K562 (cell line): Measurements from ENCODE around the gene PNPLA8. TPM values are rescaled to one million over a fixed set of nuclear protein-coding genes. Genes with fewer than 3 reads are reported as not detected.

Experiments
- ATAC-seq: fragments of 200-7000 bp; cut with Tn5 transposase; 3 replicates; pipeline ENCODE4 v1.9.1; 2020; ENCODE audit warnings: moderate library complexity
- BruUV-seq: library from RNA; stranded (reverse); fragments of 400-500 nt; replicated peaks from 2 replicates; lab custom pipeline; 2021; lab: Mats Ljungman, UMichigan
- CTCF ChIA-PET: fragments of 300-600 bp; formaldehyde crosslinking; extraction: SDS; loops from one replicate; lab custom pipeline; 2021; ENCODE audit warnings: low intra/inter-chr PET ratio; lab: Yijun Ruan, JAX
- POLR2A ChIA-PET: fragments of 300-600, 350-650 bp; sonication (Branson Sonifier 250); formaldehyde crosslinking; extraction: SDS; loops from one replicate; lab custom pipeline; 2021; ENCODE audit warnings: antibody characterized with exemption, inconsistent platforms; lab: Yijun Ruan, JAX
- DNase-seq, 4 experiments: peaks; one replicate each; pipeline versions ENCODE4 v3.0.0 to v3.0.0-alpha.2; 2011 to 2018; ENCODE audit warnings: low spot score in 3 of 4, mixed read lengths in 3 of 4; ENCODE audit errors: extremely low read depth in 1 of 4
- FAIRE-seq: peaks from 2 replicates; lab custom pipeline; 2011; peaks lifted over from hg19 to GRCh38; lab: Jason Lieb, UNC
- H2AFZ ChIP-seq: 2 replicates; pipeline ENCODE4 v1.6.0; 2011; ENCODE audit warnings: low read depth, low read length, control low read depth, inconsistent platforms
- H3K27ac ChIP-seq: fragments of 200-600 bp; 3 replicates; pipeline ENCODE4 v1.8.0; 2011; ENCODE audit warnings: low read depth, mild to moderate bottlenecking, control low read depth, inconsistent platforms, low read length, moderate library complexity, mixed read lengths; ENCODE audit errors: extremely low read depth
- H3K27me3 ChIP-seq, 2 experiments: fragments of 300-600 bp in 1 of 2; 2 replicates in 1 of 2; 3 replicates in 1 of 2; pipeline versions ENCODE4 v1.6.0 to v1.8.0; 2011; ENCODE audit warnings: inconsistent platforms in 2 of 2, low read length in 2 of 2, mild to moderate bottlenecking in 1 of 2, mixed read lengths in 1 of 2, moderate library complexity in 1 of 2; ENCODE audit not compliant: control insufficient read depth in 2 of 2, insufficient read depth in 2 of 2
- H3K36me3 ChIP-seq: fragments of 300-600 bp; 3 replicates; pipeline ENCODE4 v1.8.0; 2011; ENCODE audit warnings: mild to moderate bottlenecking, low read length, inconsistent platforms; ENCODE audit not compliant: control insufficient read depth, insufficient read depth
- H3K4me1 ChIP-seq, 2 experiments: fragments of 200-600 bp in 1 of 2; replicated peaks in 1 of 2; 2 replicates in 1 of 2; 3 replicates in 1 of 2; pipeline versions ENCODE4 v1.5.1 to v1.8.0; 2011; ENCODE audit warnings: inconsistent platforms in 2 of 2, low read length in 2 of 2, mild to moderate bottlenecking in 1 of 2, mixed read lengths in 1 of 2, moderate library complexity in 1 of 2; ENCODE audit not compliant: control insufficient read depth in 2 of 2, insufficient read depth in 2 of 2
- H3K4me2 ChIP-seq: 2 replicates; pipeline ENCODE4 v1.6.1; 2011; ENCODE audit warnings: low read length, control low read depth, inconsistent platforms, mixed read lengths; ENCODE audit not compliant: insufficient read depth
- H3K4me3 ChIP-seq: fragments of 200-600 bp; sonication (generic), shearing (Covaris generic); 2 replicates; pipeline ENCODE4 v1.5.1; 2016; ENCODE audit warnings: control low read depth, inconsistent platforms
- H3K79me2 ChIP-seq: fragments of 200-600 bp; 3 replicates; pipeline ENCODE4 v1.8.0; 2011; ENCODE audit warnings: low read length, inconsistent platforms; ENCODE audit not compliant: control insufficient read depth, insufficient read depth
- H3K9ac ChIP-seq, 2 experiments: 2 replicates each; pipeline versions ENCODE4 v1.6.0 to v1.6.1; 2011; ENCODE audit warnings: low read depth in 2 of 2, low read length in 2 of 2, control low read depth in 1 of 2, inconsistent platforms in 1 of 2, mild to moderate bottlenecking in 1 of 2, mixed read lengths in 1 of 2; ENCODE audit not compliant: insufficient read depth in 1 of 2
- H3K9me1 ChIP-seq: one replicate; pipeline ENCODE4 v1.6.0; 2011; ENCODE audit warnings: inconsistent platforms, mild to moderate bottlenecking, low read length, moderate library complexity; ENCODE audit not compliant: control insufficient read depth, insufficient read depth
- H3K9me3 ChIP-seq: replicated peaks from 2 replicates; pipeline ENCODE4 v1.5.1; 2011; ENCODE audit warnings: low read depth, low read length, inconsistent platforms; ENCODE audit not compliant: control insufficient read depth, insufficient read depth
- H4K20me1 ChIP-seq: replicated peaks from 2 replicates; pipeline ENCODE4 v1.6.1; 2011; ENCODE audit warnings: low read length, inconsistent platforms, mixed read lengths; ENCODE audit not compliant: control insufficient read depth, insufficient read depth
- BDP1 ChIP-seq: IDR thresholded peaks from 3 replicates; pipeline ENCODE4 v1.6.1; 2011; ENCODE audit not compliant: insufficient read length, insufficient read depth
- BRF2 ChIP-seq: IDR thresholded peaks from 3 replicates; pipeline ENCODE4 v1.6.1; 2011; ENCODE audit warnings: borderline replicate concordance, mild to moderate bottlenecking; ENCODE audit not compliant: insufficient read length, insufficient read depth
- CREM ChIP-seq: IDR thresholded peaks from 2 replicates; pipeline ENCODE4 v1.6.1; 2014; ENCODE audit warnings: antibody characterized with exemption, low read depth
- NR0B1 ChIP-seq: fragments of 450-650 bp; IDR thresholded peaks from one replicate; pipeline ENCODE4 v1.6.1; 2018; ENCODE audit warnings: mild to moderate bottlenecking, moderate library complexity; ENCODE audit not compliant: partially characterized antibody
- RBM34 ChIP-seq: fragments of 200-400 bp; formaldehyde crosslinking; IDR thresholded peaks from 2 replicates; pipeline ENCODE4 v1.6.1; 2018; ENCODE audit warnings: low read length, borderline replicate concordance; ENCODE audit not compliant: insufficient read depth
- TCF3 ChIP-seq: sonication (generic); formaldehyde crosslinking; IDR thresholded peaks from 2 replicates; pipeline ENCODE4 v1.4.0; 2020; ENCODE audit warnings: mild to moderate bottlenecking, missing genetic modification reagents
- THRAP3 ChIP-seq: fragments of 450-650 bp; IDR thresholded peaks from 2 replicates; pipeline ENCODE4 v1.6.1; 2016; ENCODE audit warnings: mild to moderate bottlenecking, inconsistent platforms, borderline replicate concordance
- ZBTB9 ChIP-seq: fragments of 450-650 bp; formaldehyde crosslinking; IDR thresholded peaks from 2 replicates; pipeline ENCODE4 v1.4.0; 2020; ENCODE audit warnings: mild to moderate bottlenecking, moderate library complexity
- ZSCAN29 ChIP-seq: fragments of 450-650 bp; IDR thresholded peaks from 2 replicates; pipeline ENCODE4 v1.6.1; 2017
- WGBS: fragments of 100-300 bp; shearing (Covaris generic); methylation state at CpG from one replicate; pipeline ENCODE4 v1.1.6; 2016; ENCODE audit warnings: low coverage, mixed read lengths; ENCODE audit not compliant: insufficient coverage; ENCODE audit errors: missing lambda C conversion rate; 5-methylcytosine and 5-hydroxymethylcytosine counted together
- in situ Hi-C: fragments of 300-500 bp; cut with MboI; formaldehyde crosslinking; loops from 4 replicates; pipeline ENCODE4 v1.15.0; 2018; ENCODE audit warnings: inconsistent platforms, mixed read lengths
- intact Hi-C: fragments of 100-400 bp; cut with micrococcal nuclease; formaldehyde crosslinking; loops from 2 replicates; pipeline ENCODE4 v1.14.2; 2022
- polyA plus RNA-seq, 8 experiments: library from polyadenylated mRNA; depleted of rRNA in 4 of 8; stranded (reverse) in 5 of 8; unstranded in 3 of 8; fragments of >200 nt; fragmentation: Nextera tagmentation in 2 of 8; fragmentation: Illumina TruSeq in 1 of 8; extraction: Ambion mirVana in 2 of 8; extraction: Trizol in 1 of 8; gene quantifications; 2 replicates each; pipeline versions ENCODE4 v1.2.1 to v1.2.3, GENCODE V29; 2011 to 2014; ENCODE audit warnings: inconsistent platforms in 1 of 8, missing spikeins in 1 of 8
- total RNA-seq, 7 experiments: library from RNA; depleted of rRNA in 6 of 7; stranded (reverse); fragments of >200 nt in 6 of 7; fragmentation: Illumina TruSeq in 2 of 7; extraction: Trizol in 2 of 7; gene quantifications; 2 replicates each; pipeline versions ENCODE4 v1.2.1 to v1.2.3, GENCODE V29; 2011 to 2021; ENCODE audit warnings: low replicate concordance in 1 of 7

The PNPLA8 gene
- total and polyA plus RNA-seq, 9 of the 15 experiments (the other 6 are each of a cell fraction or from before 2014, with no cell fraction given), result 12.8 to 27.6 (median 16.3) TPM

GRCh38 chr7:108503112-108504026, 22.6 kb downstream of the PNPLA8 start:
- no peaks in the 10 kb centered on the region for H3K27me3 ChIP-seq
- FAIRE-seq (no peak), DNase-seq (no peak), ATAC-seq (no peak)
- H3K9me1 ChIP-seq, result no peaks in the 10 kb centered on the region
- ChIA-PET POLR2A (interaction anchor here (1.2 kb wide), 2 partner anchors 14 to 25 kb away, joined by 3 to 5 read pairs; no protein-coding TSS in a partner anchor), CTCF (interaction anchor here (0.7 kb wide), 1 partner anchor 11 kb away, joined by 3 read pairs; no protein-coding TSS in a partner anchor)
- H3K27ac ChIP-seq, result no peak overlapping the region
- in situ Hi-C loops, result no loop called here
- H3K4me1 ChIP-seq, result no peaks in the 10 kb centered on the region
- intact Hi-C loops, result no loop called here
- no peak overlapping the region for H2AFZ ChIP-seq
- no peaks in the 10 kb centered on the region for H3K9me3 ChIP-seq
- 0 out of 3 replicates have a peak, but pooled peaks cover 3% of the 10 kb centered on the region for H3K36me3 ChIP-seq
- H3K79me2 ChIP-seq, result no peaks in the 10 kb centered on the region
- H3K9ac ChIP-seq, result no peak overlapping the region
- no TSS peak for BruUV-seq
- no peak overlapping the region for H3K4me3 ChIP-seq
- no peaks in the 10 kb centered on the region for H4K20me1 ChIP-seq
- 60% methylated on average over 5 of the region's 5 CpGs for WGBS
- no peak overlapping the region for H3K4me2 ChIP-seq
- no peak for TF ChIP-seq TCF3 (CRISPR knock-in tag)
- no peak for TF ChIP-seq BRF2
- no peak for TF ChIP-seq ZSCAN29
- no peak for TF ChIP-seq CREM
- TF ChIP-seq BDP1, result no peak
- TF ChIP-seq THRAP3, result no peak
- no peak for TF ChIP-seq NR0B1
- TF ChIP-seq ZBTB9, result no peak
- no peak for TF ChIP-seq RBM34
